ENCODE measurements around the gene PGM2L1.

- TF ChIP-seq CTCF (IDR thresholded peaks at IDR 0.05) (no peak), POLR2A (IDR thresholded peaks at IDR 0.05) (no peak)
Observed at GRCh38 chr11:74438681-74439080, 40.4 kb upstream of the PGM2L1 start.

Measured in uterus (tissue), 2 donors.